GM12878 (cell line): Measurements from ENCODE around the gene RNF113B. TPM values are rescaled to one million over a fixed set of nuclear protein-coding genes. Genes with fewer than 3 reads are reported as not detected.

Experiments
- ATAC-seq: fragments of 200-7000 bp; cut with Tn5 transposase; 3 replicates; pipeline ENCODE4 v1.9.1; 2020; ENCODE audit warnings: mild to moderate bottlenecking, moderate library complexity
- BruUV-seq: library from RNA; stranded (reverse); fragments of 400-500 nt; replicated peaks from 2 replicates; lab custom pipeline; 2021; lab: Mats Ljungman, UMichigan
- CTCF ChIA-PET: fragments of 300-600 bp; sonication (Branson Sonifier 250); formaldehyde crosslinking; extraction: SDS; loops from one replicate; lab custom pipeline; 2021; ENCODE audit warnings: inconsistent platforms; lab: Yijun Ruan, JAX
- POLR2A ChIA-PET: fragments of 350-600 bp; formaldehyde crosslinking; extraction: SDS; loops from one replicate; lab custom pipeline; 2021; ENCODE audit warnings: inconsistent platforms; lab: Charles Lee
- RAD21 ChIA-PET: fragments of 300-600 bp; sonication (Branson Sonifier 250); formaldehyde crosslinking; loops from one replicate; lab custom pipeline; 2023; ENCODE audit warnings: antibody characterized with exemption; ENCODE audit not compliant: unreplicated experiment; lab: Charles Lee
- SMC1A ChIA-PET: fragments of 300-600 bp; sonication (Branson Sonifier 250); formaldehyde crosslinking; loops from one replicate; lab custom pipeline; 2023; ENCODE audit not compliant: unreplicated experiment, uncharacterized antibody; lab: Charles Lee
- DNase-seq: peaks from one replicate; pipeline ENCODE4 v3.0.0-alpha.2; 2011; ENCODE audit warnings: low read depth, low spot score
- FAIRE-seq: peaks from 3 replicates; lab custom pipeline; 2011; peaks lifted over from hg19 to GRCh38; lab: Jason Lieb, UNC
- H2AFZ ChIP-seq: 2 replicates; pipeline ENCODE4 v1.6.0; 2011; ENCODE audit warnings: low read depth, low read length, control low read depth; ENCODE audit not compliant: control insufficient read depth
- H3K27ac ChIP-seq: 2 replicates; pipeline ENCODE4 v1.5.1; 2011; ENCODE audit warnings: control low read depth; ENCODE audit not compliant: control insufficient read depth, insufficient read depth
- H3K27me3 ChIP-seq, 2 experiments: replicated peaks in 1 of 2; 2 replicates each; pipeline versions ENCODE4 v1.6.0 to v1.6.1; 2011; ENCODE audit warnings: low read length in 1 of 2; ENCODE audit not compliant: control insufficient read depth in 2 of 2, insufficient read depth in 2 of 2
- H3K36me3 ChIP-seq, 2 experiments: 2 replicates each; pipeline ENCODE4 v1.5.1; 2011; ENCODE audit warnings: low read length in 1 of 2; ENCODE audit not compliant: control insufficient read depth in 2 of 2, insufficient read depth in 2 of 2
- H3K4me1 ChIP-seq: 2 replicates; pipeline ENCODE4 v1.6.1; 2011; ENCODE audit warnings: mild to moderate bottlenecking, low read length, moderate library complexity, mixed read lengths; ENCODE audit not compliant: control insufficient read depth, insufficient read depth
- H3K4me2 ChIP-seq: 2 replicates; pipeline ENCODE4 v1.6.0; 2011; ENCODE audit warnings: control low read depth; ENCODE audit not compliant: control insufficient read depth, insufficient read depth
- H3K4me3 ChIP-seq: fragments of 200-600 bp; sonication (generic); 2 replicates; pipeline ENCODE4 v1.5.1; 2016
- H3K79me2 ChIP-seq: 2 replicates; pipeline ENCODE4 v1.6.0; 2011; ENCODE audit warnings: low read length; ENCODE audit not compliant: control insufficient read depth, insufficient read depth
- H3K9ac ChIP-seq: 2 replicates; pipeline ENCODE4 v1.8.0; 2011; ENCODE audit warnings: low read length, control low read depth, mixed read lengths; ENCODE audit not compliant: control insufficient read depth, insufficient read depth
- H3K9me3 ChIP-seq: replicated peaks from 3 replicates; pipeline ENCODE4 v1.5.1; 2011; ENCODE audit warnings: mild to moderate bottlenecking, low read length; ENCODE audit not compliant: control insufficient read depth, insufficient read depth
- H4K20me1 ChIP-seq: 2 replicates; pipeline ENCODE4 v1.6.0; 2011; ENCODE audit not compliant: control insufficient read depth, insufficient read depth
- BHLHE40 ChIP-seq, 2 experiments: fragments of 450-650 bp in 1 of 2; IDR thresholded peaks; 2 replicates each; pipeline ENCODE4 v1.6.1; 2011 to 2017; ENCODE audit warnings: low read depth in 2 of 2, borderline replicate concordance in 1 of 2, improper control_type of control experiment in 1 of 2, low read length in 1 of 2, mild to moderate bottlenecking in 1 of 2
- E2F4 ChIP-seq: IDR thresholded peaks from 2 replicates; pipeline ENCODE4 v1.6.1; 2012; ENCODE audit warnings: low read depth, low read length, improper control_type of control experiment
- HDAC6 ChIP-seq: fragments of 200-600 bp; sonication (generic); IDR thresholded peaks from one replicate; pipeline ENCODE4 v1.8.0; 2017; ENCODE audit warnings: antibody characterized with exemption; ENCODE audit not compliant: unreplicated experiment
- IKZF1 ChIP-seq: fragments of 450-650 bp; conservative IDR thresholded peaks from 2 replicates; pipeline ENCODE4 v1.6.1; 2017; ENCODE audit warnings: antibody characterized with exemption, mild to moderate bottlenecking
- IRF4 ChIP-seq: IDR thresholded peaks from 2 replicates; pipeline ENCODE4 v1.6.1; 2011; ENCODE audit warnings: low read depth, low read length
- MTA2 ChIP-seq: fragments of 450-650 bp; IDR thresholded peaks from 2 replicates; pipeline ENCODE4 v1.6.1; 2016; ENCODE audit warnings: low read depth, mild to moderate bottlenecking, moderate library complexity
- NFYB ChIP-seq: IDR thresholded peaks from 2 replicates; pipeline ENCODE4 v1.6.1; 2011; ENCODE audit warnings: low read depth, mild to moderate bottlenecking, low read length, improper control_type of control experiment, moderate library complexity; ENCODE audit not compliant: insufficient read depth
- PAX8 ChIP-seq: fragments of 450-650 bp; IDR thresholded peaks from 2 replicates; pipeline ENCODE4 v1.6.1; 2017; ENCODE audit warnings: mild to moderate bottlenecking, moderate library complexity
- POLR2AphosphoS5 ChIP-seq: IDR thresholded peaks from 2 replicates; pipeline ENCODE4 v1.6.1; 2011; ENCODE audit warnings: mild to moderate bottlenecking, low read length, inconsistent platforms
- TAF1 ChIP-seq: IDR thresholded peaks from 2 replicates; pipeline ENCODE4 v1.6.1; 2011; ENCODE audit warnings: mild to moderate bottlenecking, low read depth, low read length, borderline replicate concordance
- USF2 ChIP-seq: IDR thresholded peaks from 2 replicates; pipeline ENCODE4 v1.6.1; 2011; ENCODE audit warnings: low read depth, low read length, improper control_type of control experiment, borderline replicate concordance
- WGBS: methylation state at CpG from one replicate; pipeline ENCODE4 v1.1.6; 2016; ENCODE audit warnings: low lambda C conversion rate; ENCODE audit not compliant: insufficient replicate concordance, insufficient coverage; ENCODE audit errors: missing lambda C conversion rate; 5-methylcytosine and 5-hydroxymethylcytosine counted together
- in situ Hi-C: fragments of 300-500 bp; cut with MboI; formaldehyde crosslinking; loops from 9 replicates; pipeline ENCODE4 v1.14.3; 2018; ENCODE audit warnings: mixed read lengths
- intact Hi-C: fragments of 100-400 bp; cut with micrococcal nuclease; formaldehyde crosslinking; loops from one replicate; pipeline ENCODE4 v1.14.2; 2022; ENCODE audit not compliant: unreplicated experiment
- polyA plus RNA-seq, 11 experiments: library from polyadenylated mRNA; depleted of rRNA in 4 of 11; unstranded in 6 of 11; stranded (reverse) in 5 of 11; fragments of >200 nt; fragmentation: Nextera tagmentation in 4 of 11; fragmentation: Illumina TruSeq in 1 of 11; extraction: Ambion mirVana in 4 of 11; extraction: Trizol in 1 of 11; gene quantifications; 1 replicate in 1 of 11; 2 replicates in 10 of 11; pipeline versions ENCODE4 v1.2.1 to v1.2.3, GENCODE V29; 2011 to 2016; ENCODE audit warnings: inconsistent platforms in 2 of 11, missing spikeins in 2 of 11, low read depth in 1 of 11
- total RNA-seq, 4 experiments: library from RNA; depleted of rRNA in 3 of 4; stranded (reverse); fragments of >200 nt in 3 of 4; fragmentation: Illumina TruSeq in 1 of 4; extraction: Trizol in 1 of 4; gene quantifications; 2 replicates each; pipeline versions ENCODE4 v1.2.1 to v1.2.3, GENCODE V29; 2013 to 2021

RNF113B gene
- total and polyA plus RNA-seq, 10 of the 15 experiments (the other 5 are each of a cell fraction or from before 2014, with no cell fraction given): not detected

DNA sequence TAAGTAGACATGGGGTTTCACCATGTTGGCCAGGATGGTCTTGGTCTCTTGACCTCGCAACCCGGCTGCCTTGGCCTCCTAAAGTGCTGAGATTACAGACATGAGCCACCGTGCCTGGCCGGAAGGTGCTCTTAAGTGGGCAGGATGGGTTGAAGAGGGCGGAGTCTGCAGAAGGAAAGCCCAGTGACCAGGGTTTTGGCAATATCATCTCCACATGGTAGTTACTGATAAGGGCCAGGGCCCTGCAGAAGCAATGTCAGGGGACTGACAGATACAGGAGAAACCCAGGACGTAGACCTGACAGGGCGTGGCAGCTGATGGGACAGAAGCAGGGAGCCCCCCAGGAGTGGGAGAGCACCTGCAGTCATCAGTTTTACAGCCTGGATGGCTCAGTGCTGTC, 45.7 kb upstream of the RNF113B start:
- RAD21 ChIA-PET: no interaction called here
- Histone ChIP-seq H3K4me3 (no peak overlapping the region), H3K36me3 (no peaks in the 10 kb centered on the region), H3K9ac (no peak overlapping the region), H3K9me3 (no peaks in the 10 kb centered on the region), H2AFZ (no peak overlapping the region), H3K4me1 (no peaks in the 10 kb centered on the region), H3K27ac (no peak overlapping the region), H3K4me2 (no peak overlapping the region), H4K20me1 (no peaks in the 10 kb centered on the region), H3K79me2 (no peaks in the 10 kb centered on the region), H3K27me3 (no peaks in the 10 kb centered on the region)
- POLR2A ChIA-PET: no interaction called here
- FAIRE-seq: no peak
- TF ChIP-seq USF2 (no peak), POLR2AphosphoS5 (no peak), MTA2 (no peak), HDAC6 (no peak)
- DNase-seq: no peak
- in situ Hi-C loops (no loop called here), intact Hi-C loops (no loop called here)
- WGBS: 48% methylated on average over 7 of the region's 7 CpGs
- SMC1A ChIA-PET: interaction anchor here (0.7 to 3.6 kb wide), 2 partner anchors 12 to 24 kb away, joined by 3 to 15 read pairs; no protein-coding TSS in a partner anchor
- BruUV-seq: no TSS peak
- CTCF ChIA-PET: no interaction called here
- ATAC-seq: no peak

- Histone ChIP-seq H3K79me2 (no peaks in the 10 kb centered on the region), H3K36me3 (no peaks in the 10 kb centered on the region), H3K4me2 (no peak overlapping the region), H3K27me3 (no peaks in the 10 kb centered on the region), H4K20me1 (no peaks in the 10 kb centered on the region), H3K4me1 (no peaks in the 10 kb centered on the region), H3K4me3 (no peak overlapping the region), H3K9ac (no peak overlapping the region), H3K9me3 (no peaks in the 10 kb centered on the region), H2AFZ (no peak overlapping the region), H3K27ac (no peak overlapping the region)
- ChIA-PET POLR2A (no interaction called here), CTCF (no interaction called here), RAD21 (interaction anchor here (1.6 kb wide), 1 partner anchor 11 kb away, joined by 4 read pairs; no protein-coding TSS in a partner anchor), SMC1A (interaction anchor here (0.7 to 2.1 kb wide), 2 partner anchors 13 to 24 kb away, joined by 3 to 6 read pairs; no protein-coding TSS in a partner anchor)
- TF ChIP-seq TAF1 (no peak), PAX8 (no peak), BHLHE40 (IDR thresholded peaks at IDR 0.05; ENCODE audit: borderline replicate concordance in 1 of 2, low read depth in 2 of 2, low read length in 1 of 2) (no peak), IKZF1 (no peak), NFYB (no peak), IRF4 (no peak), E2F4 (no peak)
- DNase-seq (no peak), FAIRE-seq (no peak), ATAC-seq (no peak)
- 51% methylated on average over 5 of the region's 5 CpGs for WGBS
- in situ Hi-C loops: no loop called here
- intact Hi-C loops: no loop called here
- BruUV-seq: no TSS peak
Observed at GRCh38 chr13:98222081-98222554, 45.0 kb upstream of the RNF113B start.
